Anterior cingulate cortex (tissue), 58 donors: Measurements from ENCODE around the gene CDH5.

ENCODE experiments used
- DNase-seq, 58 donors: peaks; one replicate each; lab custom pipeline; 2025; lab: John Stamatoyannopoulos, UW

The CDH5 gene

DNA sequence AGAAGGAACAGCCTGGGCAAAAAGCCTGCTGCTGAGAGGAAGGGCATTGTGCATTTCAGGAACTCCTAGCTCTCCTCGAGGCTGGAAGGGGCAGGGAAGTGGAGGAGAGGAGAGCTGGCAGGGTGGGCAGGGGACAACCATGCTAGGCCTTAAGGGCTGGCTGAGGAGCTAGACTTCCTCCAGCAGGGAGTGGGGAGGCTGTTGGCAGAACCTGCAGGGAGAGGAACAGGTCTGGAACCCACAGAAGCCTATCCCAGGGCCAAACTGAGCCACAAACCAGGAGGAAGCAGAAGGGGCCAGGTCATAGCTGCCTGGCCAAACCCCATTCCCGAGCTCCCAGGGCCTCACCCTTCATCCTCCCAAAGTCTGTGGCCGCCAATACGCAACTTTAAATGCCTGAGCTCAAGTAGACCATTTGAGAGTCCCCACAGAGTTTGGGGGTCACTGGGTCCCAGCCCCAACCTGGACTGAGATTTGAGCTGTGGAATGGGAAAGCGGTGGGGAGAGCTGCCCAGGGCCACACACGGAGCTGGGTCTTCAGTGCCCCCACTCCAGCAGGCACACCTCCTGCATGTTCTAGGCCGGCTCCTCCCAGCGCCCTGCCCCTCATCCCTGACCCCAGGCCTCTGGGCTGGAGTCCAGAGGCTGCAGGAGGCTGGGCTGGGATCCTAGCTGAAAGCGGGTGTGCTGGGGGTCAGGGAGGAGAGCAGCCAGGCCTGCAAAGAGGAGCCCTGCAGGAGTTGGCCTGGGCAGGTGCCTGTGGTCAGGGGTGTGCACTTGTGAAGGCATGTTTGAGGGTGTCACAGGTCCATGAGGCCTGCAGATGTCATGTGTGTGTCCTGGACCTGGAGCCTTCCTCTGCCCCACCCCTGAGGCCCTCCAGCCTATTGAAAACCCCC, 4.5 kb downstream of the CDH5 start:
- DNase-seq, result no peak

DNA sequence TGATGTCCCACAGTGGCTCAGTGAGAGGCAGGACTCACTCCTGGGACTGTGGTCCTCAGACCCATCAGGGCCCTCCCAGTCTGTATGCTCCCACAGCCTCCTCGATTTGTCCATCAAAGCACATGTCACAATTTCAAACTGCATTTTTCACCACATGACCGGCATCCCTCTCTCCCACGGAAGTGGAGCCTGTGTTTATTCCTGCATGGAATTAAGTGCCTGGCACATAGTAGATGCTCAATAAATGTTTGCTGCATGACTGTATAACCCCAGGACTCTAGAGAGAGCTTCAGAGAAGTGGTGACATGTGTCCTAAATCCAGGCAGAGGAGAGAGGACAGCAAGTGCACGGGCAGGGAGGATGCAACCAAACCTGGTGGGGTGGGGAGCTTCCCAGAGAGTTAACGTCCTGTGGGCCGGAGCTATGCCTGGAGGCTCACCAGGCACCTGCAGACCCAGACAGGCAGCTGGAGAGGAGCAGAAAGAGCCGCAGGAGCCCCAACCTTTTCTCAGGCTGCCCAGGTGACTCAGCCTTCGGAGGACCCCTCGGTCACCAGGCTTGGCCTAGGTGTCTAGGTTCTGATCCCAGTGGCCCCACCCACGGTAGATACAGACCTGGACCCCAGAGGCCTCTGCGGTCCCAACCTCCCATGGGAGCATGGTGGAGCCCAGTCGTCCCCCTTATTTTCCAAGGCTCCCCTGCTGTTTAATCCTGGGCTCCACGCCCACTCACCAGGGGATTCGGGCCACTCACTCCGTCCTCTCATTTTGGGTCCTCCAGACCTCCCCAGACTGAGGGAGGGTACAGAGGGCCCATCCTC, 5.8 kb downstream of the CDH5 start:
- no peak for DNase-seq

DNA sequence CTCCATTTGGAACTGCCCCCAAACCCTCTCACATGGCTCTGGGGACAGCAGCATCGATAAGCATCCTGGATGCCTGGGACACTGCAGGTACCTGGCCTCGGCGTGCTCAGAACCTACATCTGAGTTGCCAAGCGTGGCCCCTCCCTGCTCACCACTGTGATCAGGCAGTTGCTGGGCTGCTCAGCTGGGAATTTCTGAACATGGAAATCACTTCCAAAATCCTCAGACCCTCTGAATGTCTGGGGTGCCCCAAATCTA, 6.3 kb downstream of the CDH5 start:
- no peak for DNase-seq

DNA sequence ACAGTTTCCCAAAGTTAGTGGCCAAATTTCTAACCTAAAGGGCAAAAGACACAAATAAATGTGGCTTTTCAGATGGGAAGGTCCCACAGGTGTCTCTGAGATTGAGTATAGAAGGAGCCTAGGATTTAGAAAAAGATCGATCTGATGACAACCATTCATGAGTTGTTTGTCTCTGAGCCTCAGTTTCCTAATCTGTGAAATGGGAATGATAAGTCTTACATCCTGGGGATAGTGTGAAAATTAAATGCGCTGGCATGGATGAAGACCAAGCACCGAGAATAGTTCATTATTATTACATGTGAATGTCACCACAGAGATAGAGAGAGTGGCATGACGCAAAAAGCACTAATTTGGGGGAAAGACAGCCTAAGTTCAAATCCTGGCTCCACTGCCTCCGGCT, 7.2 kb downstream of the CDH5 start:
- no peak for DNase-seq

DNA sequence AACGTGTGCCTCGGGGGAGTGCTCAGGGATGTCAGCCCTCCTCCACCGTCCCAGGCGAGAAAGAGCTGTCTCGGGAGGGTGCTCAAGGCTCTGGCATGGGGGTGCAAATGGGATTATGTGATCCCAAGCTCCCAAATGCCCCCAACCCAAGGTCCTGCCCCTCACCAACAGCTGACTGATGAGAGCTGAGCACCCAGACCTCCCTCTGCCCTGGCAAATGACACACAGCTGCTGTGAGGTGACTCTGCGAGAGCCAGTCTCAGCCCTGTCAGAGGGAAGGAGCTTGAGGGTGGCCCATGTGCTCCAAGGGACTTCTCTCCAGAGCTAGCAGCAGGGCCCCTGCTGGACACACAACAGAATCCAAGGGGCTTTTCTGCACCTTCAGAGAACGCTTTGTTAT, 7.7 kb downstream of the CDH5 start:
- DNase-seq, result no peak

DNA sequence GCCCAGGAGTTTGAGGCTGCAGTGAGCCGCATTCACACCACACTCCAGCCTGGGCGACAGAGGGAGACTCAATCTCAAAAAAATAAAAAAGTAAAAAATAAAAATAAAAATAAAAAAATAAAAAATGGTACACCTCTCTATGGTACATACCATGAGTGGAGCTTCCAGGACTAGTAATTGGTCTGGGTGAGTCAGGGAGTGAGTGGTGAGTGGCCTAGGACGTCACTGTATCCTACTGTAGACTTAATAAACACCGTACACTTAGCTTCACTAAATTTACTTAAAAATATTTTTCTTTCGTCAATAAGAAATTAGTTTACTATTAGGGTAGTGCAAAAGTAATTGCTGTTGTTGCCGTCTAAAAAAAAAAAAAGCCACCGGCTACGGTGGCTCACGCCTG, 9.0 kb downstream of the CDH5 start:
- DNase-seq, result no peak

DNA sequence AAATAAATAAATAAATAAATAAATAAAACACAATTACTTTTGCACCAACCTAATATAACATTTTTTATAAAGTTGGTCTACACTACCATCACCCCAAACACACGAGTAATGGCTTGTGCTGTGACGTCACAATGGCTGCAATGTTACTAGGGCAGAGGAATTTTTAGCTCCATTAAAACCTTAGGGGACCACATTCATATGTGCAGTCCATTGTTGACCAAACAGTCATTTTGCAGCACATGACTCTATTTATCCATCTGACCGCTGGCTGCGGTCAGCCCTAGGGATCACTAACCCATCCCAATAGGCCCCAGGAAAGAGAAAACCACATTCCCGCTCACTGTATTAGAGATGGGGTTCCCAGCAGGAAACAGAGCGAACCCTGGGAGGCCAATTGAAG, 9.6 kb downstream of the CDH5 start:
- DNase-seq, result no peak

DNA sequence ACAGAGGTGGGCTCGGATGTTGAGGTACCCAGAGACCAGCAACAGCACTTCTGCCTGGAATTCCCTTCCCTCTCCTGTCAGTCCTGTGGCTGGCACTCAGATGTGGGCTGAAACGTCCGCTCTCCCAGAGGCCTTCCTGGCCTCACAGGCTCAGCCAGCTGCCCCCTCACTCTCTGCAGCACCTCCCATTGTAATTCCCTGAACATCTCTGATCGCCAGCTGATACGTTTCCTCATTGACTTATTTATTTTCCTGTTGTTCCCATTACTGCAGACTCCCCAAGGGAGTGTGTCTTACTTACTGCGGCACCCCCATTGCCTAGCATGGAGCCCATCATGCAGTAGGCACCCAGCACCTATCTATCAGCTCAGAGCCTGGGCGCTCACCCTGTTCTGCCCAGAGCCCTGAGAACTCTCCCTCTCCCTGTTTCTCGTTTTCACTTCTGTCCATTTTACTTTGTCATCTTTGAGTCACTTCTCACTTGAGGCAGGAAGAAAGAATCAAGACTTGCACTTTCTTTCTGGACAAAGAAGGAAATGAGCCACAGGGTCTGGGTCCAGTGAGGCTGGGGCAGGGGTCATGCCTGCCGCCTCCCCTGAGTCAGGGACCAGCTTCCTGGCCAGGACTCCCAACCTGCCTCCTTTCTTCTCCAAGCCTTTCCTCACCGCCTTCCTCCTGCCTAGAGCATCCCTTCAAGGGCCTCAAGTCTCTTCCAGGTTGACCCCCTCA, 10.2 kb downstream of the CDH5 start:
- DNase-seq, result no peak

DNA sequence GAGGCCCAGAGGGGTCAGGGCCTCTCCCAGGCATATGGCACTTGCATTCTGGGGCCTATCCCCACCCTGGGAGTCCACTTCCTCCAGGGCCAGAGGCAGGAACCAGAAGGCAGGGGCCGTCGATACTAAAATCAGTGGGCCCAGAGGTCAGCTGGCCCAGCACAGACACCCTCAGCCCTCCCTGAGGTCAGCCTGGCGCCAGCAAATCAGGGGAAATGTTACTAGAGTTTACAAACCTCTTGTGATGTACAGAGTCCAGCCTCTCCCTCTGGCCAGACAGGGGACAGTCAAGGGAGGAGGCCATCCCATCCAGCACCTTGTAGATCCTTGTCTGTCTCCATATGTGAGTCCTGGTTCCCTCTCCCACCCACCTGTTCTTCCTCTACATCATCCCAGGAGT, 10.8 kb downstream of the CDH5 start:
- no peak for DNase-seq

DNA sequence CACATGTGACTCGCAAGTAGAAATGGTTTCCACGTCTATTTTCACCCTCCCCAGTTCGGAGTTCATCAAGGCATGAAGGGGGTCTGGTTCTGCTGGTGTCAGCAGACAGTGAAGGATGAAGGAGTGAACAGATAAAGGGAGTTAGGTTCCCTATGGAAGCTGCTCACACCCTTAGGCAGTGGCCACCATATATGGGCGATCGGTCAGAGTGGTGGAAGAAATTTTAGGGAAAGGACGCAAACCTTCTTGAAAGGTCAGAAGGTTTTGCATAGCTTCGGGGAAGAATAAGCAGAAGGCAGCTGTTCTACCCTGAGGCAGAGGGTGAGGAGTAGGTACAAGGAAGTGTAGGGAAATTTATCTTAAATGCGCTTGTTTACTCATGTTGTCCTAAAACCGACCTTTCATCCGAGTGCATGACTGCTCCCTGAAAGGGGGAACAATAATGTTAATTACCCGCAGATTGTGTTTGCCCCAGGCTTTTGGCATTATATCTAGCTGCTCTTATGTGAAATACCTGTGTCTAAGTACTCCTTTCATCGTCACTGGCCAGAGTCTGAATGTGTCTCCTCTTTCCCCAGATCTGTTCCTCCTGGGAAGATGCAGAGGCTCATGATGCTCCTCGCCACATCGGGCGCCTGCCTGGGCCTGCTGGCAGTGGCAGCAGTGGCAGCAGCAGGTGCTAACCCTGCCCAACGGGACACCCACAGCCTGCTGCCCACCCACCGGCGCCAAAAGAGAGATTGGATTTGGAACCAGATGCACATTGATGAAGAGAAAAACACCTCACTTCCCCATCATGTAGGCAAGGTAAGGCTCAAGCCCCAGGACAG, 12.5 kb downstream of the CDH5 start:
- DNase-seq, result no peak

DNA sequence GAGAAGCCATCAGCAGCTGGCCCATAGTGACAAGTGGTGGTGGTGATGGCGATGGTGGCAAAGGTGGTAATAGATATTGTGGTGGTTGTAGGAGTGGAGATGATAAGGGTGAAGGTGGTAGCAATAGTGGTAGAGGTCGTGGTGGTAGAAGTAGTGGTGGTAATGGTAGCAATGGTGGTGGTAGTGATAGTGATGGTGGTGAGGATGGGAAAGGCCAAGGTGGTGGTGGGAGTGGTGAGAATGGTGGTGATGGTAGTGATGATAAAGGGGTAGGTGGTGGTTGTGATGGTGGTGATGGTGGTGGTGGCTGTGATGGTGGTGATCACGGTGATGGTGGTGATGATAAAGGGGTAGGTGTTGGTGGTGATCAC, 13.1 kb downstream of the CDH5 start:
- DNase-seq, result no peak

DNA sequence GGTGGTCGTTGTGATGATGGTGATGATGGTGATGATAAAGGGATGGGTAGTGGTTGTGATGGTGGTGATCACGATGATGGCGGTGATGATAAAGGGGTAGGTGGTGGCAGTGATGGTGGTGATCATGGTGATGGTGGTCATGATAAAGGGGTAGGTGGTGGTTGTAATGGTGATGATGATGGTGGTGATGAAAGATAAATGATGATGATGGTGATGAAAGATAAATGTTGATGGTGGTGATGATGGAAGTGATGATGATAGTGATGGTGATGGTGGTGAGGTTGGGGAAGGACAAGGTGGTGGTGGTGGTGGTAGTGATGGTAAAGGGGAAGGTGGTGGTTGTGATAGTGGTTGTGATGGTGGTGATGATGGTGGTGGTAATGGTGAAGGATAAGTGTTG, 13.9 kb downstream of the CDH5 start:
- no peak for DNase-seq

DNA sequence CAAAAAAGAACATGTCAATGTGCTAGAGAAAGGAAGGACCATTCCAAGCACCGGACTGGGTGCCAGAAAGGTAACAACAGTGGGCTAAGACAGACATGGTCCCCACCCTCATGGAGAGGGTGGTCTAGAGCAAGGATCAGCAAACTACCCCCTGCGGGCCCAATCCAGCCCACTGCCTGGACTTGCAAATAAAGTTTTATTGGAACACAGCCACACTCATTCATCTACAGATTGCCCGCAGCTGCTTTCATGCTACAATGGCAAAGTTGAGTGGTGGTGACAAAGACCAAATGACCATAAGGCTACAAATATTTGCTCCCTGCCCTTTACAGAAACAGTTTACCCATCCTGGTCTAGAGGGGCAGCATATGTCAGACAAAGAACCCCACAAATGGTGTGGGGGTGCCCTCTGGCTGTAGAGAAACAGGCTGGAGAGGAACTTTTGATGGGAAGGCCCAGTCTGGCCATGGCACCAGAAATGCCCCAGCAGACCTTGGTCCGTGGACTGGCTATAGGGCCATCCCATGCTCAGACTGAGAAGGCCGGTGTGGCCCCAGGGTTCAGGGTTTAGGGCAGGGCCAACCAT, 15.2 kb downstream of the CDH5 start:
- no peak for DNase-seq

DNA sequence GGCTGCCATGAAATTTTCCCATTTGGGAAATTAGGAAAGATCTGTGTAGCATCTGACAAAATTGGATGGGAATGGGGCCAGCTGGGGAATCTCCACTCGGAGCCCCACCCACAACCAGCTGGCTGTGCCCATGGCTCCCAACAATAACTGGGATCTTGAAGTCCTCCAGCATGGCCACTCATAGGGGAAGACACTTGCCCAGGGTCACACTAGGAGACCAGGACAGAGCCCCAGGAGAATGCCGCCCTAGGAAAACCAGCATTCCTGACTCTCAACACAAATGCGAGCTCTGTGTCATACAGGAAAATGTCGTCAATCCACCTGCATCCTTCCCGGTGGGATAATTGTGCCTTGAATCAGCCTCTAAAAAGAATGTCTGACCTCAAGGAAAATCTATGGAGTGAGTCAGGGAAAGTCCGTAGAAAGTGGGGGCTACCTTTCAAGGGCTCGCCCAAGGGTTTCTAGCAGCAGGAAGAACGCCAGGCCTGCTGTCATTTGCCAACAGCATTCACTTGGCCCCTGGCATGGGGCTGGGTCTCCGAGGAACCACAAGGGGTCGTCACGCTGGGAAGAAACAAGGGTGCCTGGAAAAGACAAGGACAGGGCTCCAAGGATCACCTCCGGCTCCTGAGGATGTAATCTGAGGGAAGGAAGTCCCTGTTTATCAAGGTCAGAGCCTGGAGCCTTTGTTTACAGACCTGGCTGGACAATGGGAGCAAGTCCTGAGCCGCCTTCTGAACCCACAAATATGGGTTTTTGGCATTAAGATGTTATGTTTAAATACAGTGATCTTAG, 15.9 kb downstream of the CDH5 start:
- DNase-seq, result no peak

DNA sequence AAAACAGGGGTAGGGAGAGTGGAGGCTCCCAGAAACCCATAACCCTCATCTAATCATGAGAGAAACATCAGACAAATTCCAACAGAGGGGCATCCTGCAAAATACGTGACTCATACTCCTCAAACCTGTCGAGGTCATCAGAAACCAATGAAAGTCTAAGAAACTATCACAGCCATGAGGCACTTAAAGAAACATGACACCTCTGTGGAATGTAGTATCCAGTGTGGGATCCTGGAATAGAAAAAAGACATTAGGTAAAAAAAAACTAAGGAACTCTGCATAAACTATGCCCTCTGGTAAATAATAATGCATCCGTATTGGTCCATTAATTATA, 16.4 kb downstream of the CDH5 start:
- no peak for DNase-seq

DNA sequence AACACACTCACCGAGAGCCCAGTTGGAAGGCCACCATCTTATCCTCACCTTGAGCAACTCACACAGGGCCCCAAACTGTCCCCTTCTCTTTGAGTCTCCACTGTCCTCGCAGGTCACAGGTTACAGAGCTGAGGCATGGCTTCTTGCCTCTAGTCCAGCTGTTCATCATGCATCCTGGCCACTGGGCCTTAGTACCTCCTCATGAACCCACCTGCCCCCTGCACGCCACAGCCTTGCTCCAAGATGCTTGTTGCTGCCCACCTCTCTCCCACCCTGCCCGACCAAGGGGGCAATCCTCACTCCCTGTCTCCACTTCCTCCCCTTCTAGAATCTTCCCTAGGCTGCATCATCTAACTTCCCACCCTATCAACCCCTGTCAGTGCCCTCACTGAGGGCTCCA, 17.1 kb downstream of the CDH5 start:
- DNase-seq, result no peak

DNA sequence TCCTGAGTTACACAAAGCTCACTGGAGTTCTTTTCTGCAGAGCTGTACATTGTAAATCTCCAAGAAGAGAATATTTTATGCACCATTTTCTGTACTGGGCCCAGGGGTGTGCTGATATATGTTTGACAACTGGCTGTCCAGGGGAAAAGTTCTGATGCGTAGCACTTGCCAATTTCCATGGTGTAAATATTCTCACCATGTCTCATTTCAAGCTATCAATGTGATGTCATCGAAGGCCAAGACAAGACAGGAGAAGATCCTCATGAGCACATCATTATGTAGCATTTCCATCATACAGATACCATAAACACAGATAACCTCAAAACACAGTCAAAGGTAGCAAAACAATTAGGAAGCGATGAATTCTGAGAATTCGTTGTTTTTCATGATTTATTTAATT, 18.9 kb downstream of the CDH5 start:
- no peak for DNase-seq

DNA sequence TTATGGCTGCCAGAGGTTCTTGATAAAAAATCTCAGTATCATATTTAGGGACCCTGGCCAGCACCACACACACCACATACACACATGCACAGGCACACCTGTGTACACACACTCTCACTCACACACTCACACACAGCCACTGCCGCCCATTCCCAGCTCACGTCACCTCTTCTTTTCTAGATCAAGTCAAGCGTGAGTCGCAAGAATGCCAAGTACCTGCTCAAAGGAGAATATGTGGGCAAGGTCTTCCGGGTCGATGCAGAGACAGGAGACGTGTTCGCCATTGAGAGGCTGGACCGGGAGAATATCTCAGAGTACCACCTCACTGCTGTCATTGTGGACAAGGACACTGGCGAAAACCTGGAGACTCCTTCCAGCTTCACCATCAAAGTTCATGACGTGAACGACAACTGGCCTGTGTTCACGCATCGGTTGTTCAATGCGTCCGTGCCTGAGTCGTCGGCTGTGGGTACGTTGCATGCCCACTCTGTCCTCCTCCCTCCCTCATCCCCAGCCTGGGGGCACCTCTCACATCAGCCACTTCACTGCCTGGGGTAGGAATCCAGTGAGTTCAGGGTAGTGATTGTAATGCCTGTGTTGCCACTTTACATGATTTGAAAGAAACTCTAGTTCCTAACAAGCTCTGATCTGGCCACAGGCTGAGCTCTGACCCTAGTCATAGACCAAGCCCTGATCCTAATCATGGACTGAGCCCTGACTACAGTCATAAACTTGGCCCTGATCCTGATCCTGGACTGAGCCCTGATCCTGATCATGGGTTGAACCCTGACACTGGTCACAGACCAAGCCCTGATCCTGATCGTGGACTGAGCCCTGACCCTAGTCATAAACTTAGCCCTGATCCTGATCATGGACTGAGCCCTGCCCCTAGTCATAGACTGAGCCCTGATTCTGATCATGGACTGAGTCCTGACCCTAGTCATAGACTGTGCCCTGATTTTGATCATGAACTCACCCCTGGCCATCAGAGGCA, 20.4 kb downstream of the CDH5 start:
- no peak for DNase-seq
